HCT116 (cell line): ENCODE measurements around the gene MRGPRX1. TPM values are rescaled to one million over a fixed set of nuclear protein-coding genes. Genes with fewer than 3 reads are reported as not detected.

Source experiments
- ATAC-seq: fragments of 200-7000 bp; cut with Tn5 transposase; 2 replicates; pipeline ENCODE4 v1.9.1; 2020; ENCODE audit warnings: mild to moderate bottlenecking, moderate library complexity
- BruUV-seq: library from RNA; stranded (reverse); fragments of 400-500 nt; replicated peaks from 2 replicates; lab custom pipeline; 2021; lab: Mats Ljungman, UMichigan
- CTCF ChIA-PET: fragments of 300-600 bp; sonication (Branson Sonifier 250); formaldehyde crosslinking; loops from one replicate; lab custom pipeline; 2021; ENCODE audit warnings: antibody characterized with exemption; lab: Charles Lee
- POLR2A ChIA-PET: fragments of 300-600, 350-600 bp; sonication (Branson Sonifier 250); formaldehyde crosslinking; loops from one replicate; lab custom pipeline; 2021; ENCODE audit warnings: antibody characterized with exemption; lab: Charles Lee
- RAD21 ChIA-PET, 2 experiments: fragments of 300-600 bp; sonication (Branson Sonifier 250); formaldehyde crosslinking; loops; one replicate each; lab custom pipeline; 2023; ENCODE audit warnings: low total read pairs in 2 of 2; ENCODE audit not compliant: uncharacterized antibody in 2 of 2, unreplicated experiment in 2 of 2, low non-redundant PET in 1 of 2; lab: Charles Lee
- DNase-seq: peaks from one replicate; pipeline ENCODE4 v3.0.0-alpha.2; 2010; ENCODE audit warnings: low read depth, low spot score
- H2AFZ ChIP-seq: fragments of 200-600 bp; shearing (Covaris generic), sonication (generic); 2 replicates; pipeline ENCODE4 v1.6.1; 2017; ENCODE audit warnings: low read depth, mixed run types, mixed read lengths, antibody characterized with exemption, low read length; ENCODE audit not compliant: poor library complexity, severe bottlenecking
- H3K27ac ChIP-seq: 2 replicates; pipeline ENCODE4 v1.5.1; 2012; ENCODE audit warnings: low read depth, low read length
- H3K27me3 ChIP-seq: fragments of 200-600 bp; sonication (generic); 2 replicates; pipeline ENCODE4 v1.6.1; 2016; ENCODE audit warnings: mixed run types, low read length, mixed read lengths; ENCODE audit not compliant: insufficient read depth
- H3K36me3 ChIP-seq, 2 experiments: fragments of 200-500 bp in 1 of 2; fragments of 200-600 bp in 1 of 2; sonication (Bioruptor generic) in 1 of 2; sonication (generic) in 1 of 2; 2 replicates each; pipeline versions ENCODE4 v1.5.1 to v1.6.1; 2014 to 2016; ENCODE audit warnings: low read length in 2 of 2, inconsistent platforms in 1 of 2, mixed read lengths in 1 of 2, mixed run types in 1 of 2; ENCODE audit not compliant: insufficient read depth in 2 of 2, control insufficient read depth in 1 of 2
- H3K4me1 ChIP-seq, 2 experiments: fragments of 200-600 bp in 1 of 2; sonication (generic) in 1 of 2; 2 replicates each; pipeline versions ENCODE4 v1.5.1 to v1.6.1; 2012 to 2017; ENCODE audit warnings: low read length in 2 of 2, inconsistent platforms in 1 of 2, mild to moderate bottlenecking in 1 of 2, mixed read lengths in 1 of 2, mixed run types in 1 of 2, moderate library complexity in 1 of 2; ENCODE audit not compliant: insufficient read depth in 2 of 2, control insufficient read depth in 1 of 2
- H3K4me2 ChIP-seq: fragments of 200-600 bp; sonication (generic); 2 replicates; pipeline ENCODE4 v1.6.1; 2017; ENCODE audit warnings: mixed run types, low read length, mixed read lengths
- H3K4me3 ChIP-seq, 2 experiments: fragments of 200-600 bp in 1 of 2; sonication (generic) in 1 of 2; replicated peaks in 1 of 2; 2 replicates each; pipeline ENCODE4 v1.5.1; 2011 to 2016; ENCODE audit warnings: low read length in 2 of 2, control low read depth in 1 of 2, low read depth in 1 of 2, mild to moderate bottlenecking in 1 of 2, mixed read lengths in 1 of 2, mixed run types in 1 of 2
- H3K79me2 ChIP-seq: fragments of 200-600 bp; sonication (generic); 2 replicates; pipeline ENCODE4 v1.6.1; 2017; ENCODE audit warnings: mild to moderate bottlenecking, mixed run types, low read length, moderate library complexity, mixed read lengths; ENCODE audit not compliant: insufficient read depth
- H3K9ac ChIP-seq: fragments of 200-600 bp; sonication (generic); 2 replicates; pipeline ENCODE4 v1.6.1; 2016; ENCODE audit warnings: low read length, mixed read lengths
- H3K9me2 ChIP-seq: fragments of 200-600 bp; sonication (generic), shearing (Covaris generic); 2 replicates; pipeline ENCODE4 v1.6.1; 2017; ENCODE audit warnings: mixed run types, mild to moderate bottlenecking, moderate library complexity; ENCODE audit not compliant: insufficient read depth
- H3K9me3 ChIP-seq, 2 experiments: fragments of 200-500 bp in 1 of 2; fragments of 200-600 bp in 1 of 2; sonication (Bioruptor generic) in 1 of 2; sonication (generic) in 1 of 2; 2 replicates each; pipeline ENCODE4 v1.6.1; 2014 to 2017; ENCODE audit warnings: low read length in 2 of 2, mixed read lengths in 2 of 2, inconsistent platforms in 1 of 2, low read depth in 1 of 2, mild to moderate bottlenecking in 1 of 2, mixed run types in 1 of 2, moderate library complexity in 1 of 2; ENCODE audit not compliant: control insufficient read depth in 1 of 2, insufficient read depth in 1 of 2
- H4K20me1 ChIP-seq: fragments of 200-600 bp; sonication (generic), shearing (Covaris generic); 2 replicates; pipeline ENCODE4 v1.6.1; 2017; ENCODE audit warnings: mixed run types, mild to moderate bottlenecking, moderate library complexity; ENCODE audit not compliant: insufficient read depth
- CBX3 ChIP-seq: IDR thresholded peaks from 2 replicates; pipeline ENCODE4 v1.6.1; 2012; ENCODE audit warnings: low read depth
- CEBPB ChIP-seq: IDR thresholded peaks from 2 replicates; pipeline ENCODE4 v1.6.1; 2012; ENCODE audit warnings: low read depth
- CTCF ChIP-seq, 3 experiments: fragments of 200-600 bp in 1 of 3; sonication (generic) in 1 of 3; IDR thresholded peaks in 2 of 3; conservative IDR thresholded peaks in 1 of 3; 2 replicates each; pipeline ENCODE4 v1.5.1; 2012 to 2017; ENCODE audit warnings: low read depth in 2 of 3, low read length in 2 of 3, antibody characterized with exemption in 1 of 3, borderline replicate concordance in 1 of 3, control low read depth in 1 of 3, mild to moderate bottlenecking in 1 of 3, mixed read lengths in 1 of 3, mixed run types in 1 of 3, moderate library complexity in 1 of 3; ENCODE audit not compliant: insufficient read depth in 1 of 3
- ELF1 ChIP-seq: IDR thresholded peaks from 2 replicates; pipeline ENCODE4 v1.6.1; 2012; ENCODE audit warnings: low read depth, borderline replicate concordance
- EZH2phosphoT487 ChIP-seq: fragments of 200-600 bp; IDR thresholded peaks from 2 replicates; pipeline ENCODE4 v1.6.1; 2018; ENCODE audit warnings: antibody characterized with exemption, borderline replicate concordance
- JUND ChIP-seq: IDR thresholded peaks from 2 replicates; pipeline ENCODE4 v1.6.1; 2012
- POLR2AphosphoS5 ChIP-seq: IDR thresholded peaks from 2 replicates; pipeline ENCODE4 v1.6.1; 2011; ENCODE audit warnings: mild to moderate bottlenecking, low read depth, low read length, moderate library complexity
- SP1 ChIP-seq: IDR thresholded peaks from 2 replicates; pipeline ENCODE4 v1.6.1; 2012; ENCODE audit warnings: low read depth
- ZBTB33 ChIP-seq: IDR thresholded peaks from 2 replicates; pipeline ENCODE4 v1.6.1; 2011; ENCODE audit warnings: mild to moderate bottlenecking, low read length, moderate library complexity; ENCODE audit not compliant: insufficient replicate concordance; ENCODE audit errors: extremely low read depth
- ZFX ChIP-seq: fragments of 450-650 bp; IDR thresholded peaks from 2 replicates; pipeline ENCODE4 v1.6.1; 2017
- ZNF274 ChIP-seq: fragments of 200-500 bp; sonication (Bioruptor generic); IDR thresholded peaks from 2 replicates; pipeline ENCODE4 v1.6.1; 2014; ENCODE audit warnings: mild to moderate bottlenecking, low read depth, low read length, inconsistent platforms
- intact Hi-C: fragments of 100-400 bp; cut with micrococcal nuclease; formaldehyde crosslinking; loops from 2 replicates; pipeline ENCODE4 v1.10.0; 2022
- total RNA-seq: library from RNA; stranded (reverse); gene quantifications from one replicate; pipeline ENCODE4 v1.2.1, GENCODE V29; 2021; ENCODE audit not compliant: unreplicated experiment
- TF ChIP-seq, protein P1 (sequence below): IDR thresholded peaks from 2 replicates; pipeline ENCODE4 v1.6.1; 2012
- TF ChIP-seq, protein P2 (sequence below): IDR thresholded peaks from 2 replicates; pipeline ENCODE4 v1.6.1; 2012; ENCODE audit warnings: low read depth

The MRGPRX1 gene
- total RNA-seq, 1 experiment from 2014 or later = not detected

DNA sequence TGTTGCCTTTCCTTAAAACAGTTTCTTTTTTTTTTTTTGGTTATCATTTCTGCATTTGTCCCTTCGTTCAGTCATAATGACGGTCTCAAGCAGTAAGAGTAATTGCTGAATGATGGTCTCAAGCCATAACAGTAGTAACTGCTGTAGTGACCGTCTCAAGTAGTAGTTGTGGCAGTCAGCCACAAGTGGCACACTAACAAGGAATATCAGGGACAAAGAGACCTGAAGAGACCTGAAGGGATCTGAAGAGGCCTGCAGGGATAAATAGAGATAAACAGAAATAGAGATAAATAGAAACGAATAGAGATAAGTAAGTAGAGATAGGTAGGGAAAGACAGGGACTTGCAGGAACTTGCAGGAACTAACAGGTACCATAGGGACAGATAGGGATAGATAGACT is 42.7 kb upstream of the MRGPRX1 start:
- no peak overlapping the region for H3K9ac ChIP-seq
- H3K9me3 ChIP-seq = no peaks in the 10 kb centered on the region
- H2AFZ ChIP-seq = no peak overlapping the region
- no peak overlapping the region for H3K27ac ChIP-seq
- H3K4me1 ChIP-seq = peaks cover 0 to 5% of the 10 kb centered on the region in 2 experiments; a peak in 3 of 4 replicates
- no peaks in the 10 kb centered on the region for H3K36me3 ChIP-seq
- ChIA-PET RAD21 (no interaction called here), CTCF (no interaction called here)
- DNase-seq = no peak
- no peaks in the 10 kb centered on the region for H3K9me2 ChIP-seq
- H3K27me3 ChIP-seq = peaks cover 6% of the 10 kb centered on the region; the same call in 1 of the 2 replicates
- BruUV-seq = no TSS peak
- no peaks in the 10 kb centered on the region for H3K79me2 ChIP-seq
- H4K20me1 ChIP-seq = no peaks in the 10 kb centered on the region
- ATAC-seq = no peak
- TF ChIP-seq CTCF (IDR thresholded peaks at IDR 0.05 in 2 of 3, conservative IDR thresholded peaks at IDR 0.05 in 1 of 3; ENCODE audit: borderline replicate concordance in 1 of 3, insufficient read depth in 1 of 3, low read depth in 2 of 3, low read length in 2 of 3) = no peak
- no peak for TF ChIP-seq JUND
- TF ChIP-seq ELF1 = no peak
- TF ChIP-seq, all 23 proteins: peak for 0
- POLR2A ChIA-PET = no interaction called here
- H3K4me3 ChIP-seq = no peak overlapping the region
- no peak overlapping the region for H3K4me2 ChIP-seq
- intact Hi-C loops = no loop called here

DNA sequence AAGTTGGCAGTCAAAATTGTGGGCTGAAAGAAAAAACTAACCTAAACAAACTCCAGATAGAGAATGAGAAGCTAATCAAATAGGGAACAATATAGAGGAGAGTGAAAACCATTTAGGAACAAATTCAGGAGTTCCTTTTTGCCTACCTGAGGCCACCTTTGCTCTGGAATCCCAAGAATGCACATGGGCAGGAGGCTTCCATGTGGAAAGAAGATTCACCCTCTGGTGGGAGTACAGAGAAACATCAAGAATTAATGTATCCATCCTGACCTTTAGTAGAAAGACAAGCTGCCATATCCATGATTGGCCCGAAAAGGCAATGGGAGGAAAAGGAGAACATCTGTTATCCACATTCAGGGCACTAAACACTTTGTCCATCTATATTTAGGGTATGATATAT is 35.0 kb upstream of the MRGPRX1 start:
- CTCF ChIA-PET = no interaction called here
- ATAC-seq (no peak), DNase-seq (no peak)
- Histone ChIP-seq H3K79me2 (no peaks in the 10 kb centered on the region), H3K9me3 (no peaks in the 10 kb centered on the region), H3K4me1 (no peaks in the 10 kb centered on the region), H3K36me3 (no peaks in the 10 kb centered on the region), H2AFZ (no peak overlapping the region), H3K4me3 (no peak overlapping the region), H3K4me2 (no peak overlapping the region), H3K27ac (no peak overlapping the region), H4K20me1 (no peaks in the 10 kb centered on the region), H3K9me2 (no peaks in the 10 kb centered on the region), H3K9ac (no peak overlapping the region), H3K27me3 (peaks cover 30% of the 10 kb centered on the region)
- intact Hi-C loops = no loop called here
- BruUV-seq = no TSS peak
- RAD21 ChIA-PET = no interaction called here
- POLR2A ChIA-PET = no interaction called here
- no peak for TF ChIP-seq CEBPB
- TF ChIP-seq EZH2phosphoT487 = no peak
- TF ChIP-seq ELF1 = no peak
- TF ChIP-seq ZBTB33 = no peak
- TF ChIP-seq JUND = no peak
- no peak for TF ChIP-seq SP1
- no peak for TF ChIP-seq ZNF274
- TF ChIP-seq, protein P1, sequence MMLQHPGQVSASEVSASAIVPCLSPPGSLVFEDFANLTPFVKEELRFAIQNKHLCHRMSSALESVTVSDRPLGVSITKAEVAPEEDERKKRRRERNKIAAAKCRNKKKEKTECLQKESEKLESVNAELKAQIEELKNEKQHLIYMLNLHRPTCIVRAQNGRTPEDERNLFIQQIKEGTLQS = no peak
- no peak for TF ChIP-seq POLR2AphosphoS5
- TF ChIP-seq, protein P2, sequence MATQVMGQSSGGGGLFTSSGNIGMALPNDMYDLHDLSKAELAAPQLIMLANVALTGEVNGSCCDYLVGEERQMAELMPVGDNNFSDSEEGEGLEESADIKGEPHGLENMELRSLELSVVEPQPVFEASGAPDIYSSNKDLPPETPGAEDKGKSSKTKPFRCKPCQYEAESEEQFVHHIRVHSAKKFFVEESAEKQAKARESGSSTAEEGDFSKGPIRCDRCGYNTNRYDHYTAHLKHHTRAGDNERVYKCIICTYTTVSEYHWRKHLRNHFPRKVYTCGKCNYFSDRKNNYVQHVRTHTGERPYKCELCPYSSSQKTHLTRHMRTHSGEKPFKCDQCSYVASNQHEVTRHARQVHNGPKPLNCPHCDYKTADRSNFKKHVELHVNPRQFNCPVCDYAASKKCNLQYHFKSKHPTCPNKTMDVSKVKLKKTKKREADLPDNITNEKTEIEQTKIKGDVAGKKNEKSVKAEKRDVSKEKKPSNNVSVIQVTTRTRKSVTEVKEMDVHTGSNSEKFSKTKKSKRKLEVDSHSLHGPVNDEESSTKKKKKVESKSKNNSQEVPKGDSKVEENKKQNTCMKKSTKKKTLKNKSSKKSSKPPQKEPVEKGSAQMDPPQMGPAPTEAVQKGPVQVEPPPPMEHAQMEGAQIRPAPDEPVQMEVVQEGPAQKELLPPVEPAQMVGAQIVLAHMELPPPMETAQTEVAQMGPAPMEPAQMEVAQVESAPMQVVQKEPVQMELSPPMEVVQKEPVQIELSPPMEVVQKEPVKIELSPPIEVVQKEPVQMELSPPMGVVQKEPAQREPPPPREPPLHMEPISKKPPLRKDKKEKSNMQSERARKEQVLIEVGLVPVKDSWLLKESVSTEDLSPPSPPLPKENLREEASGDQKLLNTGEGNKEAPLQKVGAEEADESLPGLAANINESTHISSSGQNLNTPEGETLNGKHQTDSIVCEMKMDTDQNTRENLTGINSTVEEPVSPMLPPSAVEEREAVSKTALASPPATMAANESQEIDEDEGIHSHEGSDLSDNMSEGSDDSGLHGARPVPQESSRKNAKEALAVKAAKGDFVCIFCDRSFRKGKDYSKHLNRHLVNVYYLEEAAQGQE = no peak
- TF ChIP-seq CBX3 = no peak
- TF ChIP-seq ZFX = no peak
